GDM1 (cell line): ENCODE data around the gene SLC2A11.
A peak's percentile ranks its signal among the peaks of the same experiment; 100 is the strongest.

ENCODE experiments used
- DNase-seq: peaks from one replicate; lab custom pipeline; 2025; lab: John Stamatoyannopoulos, UW

The SLC2A11 gene

DNA sequence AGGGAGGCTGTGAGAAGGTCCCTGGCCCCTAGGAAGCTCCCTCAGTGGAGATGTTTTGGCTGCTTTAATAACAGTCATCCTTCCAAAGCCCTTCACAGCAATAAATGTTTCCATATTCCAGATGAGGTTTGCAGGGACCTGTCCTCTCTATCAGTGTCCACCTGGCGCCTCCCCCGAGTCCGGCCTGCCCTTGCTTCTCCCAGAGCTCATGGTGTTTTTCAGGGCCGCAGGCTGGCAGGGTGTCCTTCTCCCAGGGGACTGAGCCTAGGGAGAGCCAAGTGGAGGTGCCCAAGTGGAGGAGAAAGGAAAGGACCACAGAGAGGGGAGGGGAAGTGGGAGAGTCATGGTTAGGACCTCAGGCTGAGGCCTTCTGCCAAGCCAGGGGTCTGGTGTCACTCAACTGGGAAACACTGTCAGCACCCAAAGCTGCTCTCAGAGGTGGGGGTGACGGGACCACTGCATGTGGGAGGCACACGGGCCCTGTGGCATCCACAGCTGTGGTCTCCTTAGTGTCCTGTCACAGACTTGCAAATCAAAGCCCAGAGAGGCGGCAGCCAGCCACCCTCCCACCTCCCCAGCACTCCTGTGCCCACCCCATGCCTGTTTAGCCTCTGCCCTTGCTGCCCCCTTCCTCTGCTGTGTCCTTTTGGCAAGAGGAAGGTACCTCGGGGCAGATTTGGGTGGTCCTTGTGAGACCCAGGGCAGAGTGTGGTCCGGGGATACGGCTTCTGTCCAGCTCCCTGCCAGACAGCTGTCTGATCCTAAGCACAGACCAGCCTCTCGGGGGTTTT lies 25.3 kb upstream of the SLC2A11 start:
- DNase-seq, result no peak

- no peak for DNase-seq
Measured at GRCh38 chr22:23833017-23833751, 24.5 kb upstream of the SLC2A11 start.

- no peak for DNase-seq
Measured at GRCh38 chr22:23833911-23834317, 23.8 kb upstream of the SLC2A11 start.

- DNase-seq, result no peak
Measured at GRCh38 chr22:23834406-23834792, 23.3 kb upstream of the SLC2A11 start.

- no peak for DNase-seq
Measured at GRCh38 chr22:23834793-23835483, 22.7 kb upstream of the SLC2A11 start.

- DNase-seq, result no peak
Measured at GRCh38 chr22:23835484-23836144, 22.1 kb upstream of the SLC2A11 start.

- DNase-seq, result no peak
Measured at GRCh38 chr22:23836281-23836680, 21.4 kb upstream of the SLC2A11 start.

DNA sequence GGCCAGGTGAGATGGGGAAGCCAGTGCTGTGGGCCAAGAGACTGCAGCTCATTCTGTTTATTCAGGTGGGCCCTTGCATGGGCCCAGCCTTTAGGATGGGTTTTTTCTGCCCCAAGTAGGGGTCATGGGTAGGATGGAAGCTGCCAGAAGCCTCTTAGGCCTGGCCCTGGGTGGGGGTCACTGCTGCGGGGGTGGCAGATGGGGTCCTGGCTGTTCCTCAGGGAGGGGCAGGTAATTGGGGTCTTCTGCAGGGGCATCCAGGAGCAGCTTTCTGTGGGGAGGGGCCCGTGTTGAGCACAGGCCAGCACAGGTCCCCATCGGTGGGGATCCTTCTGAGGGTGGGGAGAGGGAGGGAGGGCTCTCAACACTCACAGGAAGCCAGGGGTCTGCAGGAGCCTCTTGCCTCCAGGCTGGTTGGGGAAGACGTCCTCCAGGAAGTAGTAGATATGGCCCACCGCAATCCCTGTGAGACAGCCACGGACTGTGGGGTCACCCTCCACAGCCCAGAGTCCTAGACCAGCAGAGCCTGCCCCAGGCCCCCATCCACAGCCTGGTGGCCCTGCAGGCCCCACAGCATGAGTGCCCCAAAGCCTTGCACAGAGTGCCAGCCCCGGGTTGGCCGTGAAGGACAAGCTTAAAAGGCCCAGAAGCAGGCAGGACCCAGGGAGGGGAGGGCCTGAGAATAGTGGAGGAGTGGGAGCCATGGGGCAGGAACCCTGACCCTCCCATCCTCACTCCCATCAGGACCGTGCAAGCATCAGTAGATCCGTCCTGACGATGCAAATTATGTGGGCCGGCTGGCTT lies 20.8 kb upstream of the SLC2A11 start:
- DNase-seq, result no peak

- no peak for DNase-seq
Measured at GRCh38 chr22:23837496-23837859, 20.2 kb upstream of the SLC2A11 start.

- DNase-seq, result no peak
Measured at GRCh38 chr22:23837911-23838680, 19.6 kb upstream of the SLC2A11 start.

GRCh38 chr22:23838681-23839468 lies 18.8 kb upstream of the SLC2A11 start, which contains the start of gene DERL3:
DERL3 (minus strand) TSS chr22:23839006; CDS start chr22:23838987, 19 bp downstream.
- DNase-seq, result peak; percentile 100

GRCh38 chr22:23840026-23840425 lies 17.6 kb upstream of the SLC2A11 start:
- no peak for DNase-seq

DNA sequence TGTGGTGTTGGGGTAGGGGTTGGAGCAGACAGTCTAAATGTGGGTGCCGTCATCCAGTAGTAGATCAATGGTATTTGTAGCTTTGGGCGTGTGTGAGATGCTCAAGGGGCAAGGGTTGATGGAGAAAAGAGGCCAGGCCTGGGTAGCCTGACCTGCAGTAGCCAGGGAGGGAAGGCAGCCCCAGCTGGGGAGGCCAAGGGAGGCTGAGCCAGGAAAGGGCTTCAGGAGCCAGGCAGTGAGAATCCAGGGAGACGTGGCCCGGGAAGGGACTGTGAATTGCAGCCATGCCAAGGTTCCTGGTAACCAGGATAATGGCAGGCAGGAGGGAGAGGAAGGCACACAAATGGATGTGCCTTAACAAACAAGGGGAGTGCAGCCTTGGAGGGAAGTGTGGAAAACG lies 16.4 kb upstream of the SLC2A11 start:
- DNase-seq, result no peak

DNA sequence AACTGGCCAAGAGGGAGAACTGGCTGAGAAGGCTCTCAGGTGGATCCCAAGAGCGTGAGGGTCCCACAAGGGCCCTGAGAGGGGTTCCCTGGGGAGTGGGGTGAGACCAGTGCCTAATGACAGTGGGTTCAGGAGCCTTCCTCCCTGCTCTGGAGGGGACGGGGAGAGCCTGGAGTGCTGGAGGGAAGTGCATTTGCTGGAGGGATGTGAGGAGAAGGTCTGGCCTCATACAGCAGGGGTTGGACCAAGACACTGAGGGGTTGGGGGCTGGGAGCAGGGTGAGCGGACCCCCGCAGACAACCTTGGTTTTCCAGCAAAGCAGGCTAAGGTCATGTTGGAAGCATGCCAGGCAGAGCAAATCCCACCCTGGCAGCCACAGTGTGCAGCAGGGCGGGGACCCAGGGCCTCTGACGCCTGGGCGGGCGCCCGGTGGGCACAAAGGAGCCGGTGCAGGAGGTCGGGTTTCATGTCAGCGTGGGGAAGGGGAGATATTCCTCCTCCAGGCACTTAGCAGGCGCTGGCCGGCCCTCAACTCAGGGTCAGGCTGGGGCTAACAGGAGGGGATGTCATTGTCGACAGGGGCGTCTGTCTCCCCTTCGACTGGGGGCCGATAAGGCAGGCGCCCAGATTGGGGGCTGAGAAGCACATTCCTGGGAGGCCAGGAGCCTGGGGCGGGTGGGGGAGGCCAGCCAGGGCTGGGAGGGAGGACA lies 15.8 kb upstream of the SLC2A11 start:
- DNase-seq, result no peak

DNA sequence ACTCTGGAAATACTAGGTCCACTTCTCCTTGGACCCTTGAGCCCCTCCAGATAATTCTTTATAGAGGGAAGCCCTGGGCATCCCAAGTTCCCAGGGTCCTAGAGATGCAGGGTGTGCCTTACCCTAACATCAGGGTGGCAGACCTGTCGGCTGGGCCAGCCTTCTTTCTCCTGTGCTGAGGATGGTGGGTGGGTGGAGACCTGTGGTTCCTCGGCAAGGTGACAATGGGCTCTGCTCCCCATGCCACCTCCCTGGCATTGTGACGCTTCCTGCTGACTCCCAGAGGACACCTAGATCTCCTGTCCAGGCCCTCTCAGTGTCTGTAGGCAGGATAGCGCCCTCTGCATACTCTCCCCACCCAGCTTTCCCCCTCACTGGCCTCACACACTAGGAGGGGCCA lies 15.1 kb upstream of the SLC2A11 start:
- DNase-seq, result no peak

- DNase-seq, result no peak
Measured at GRCh38 chr22:23844739-23845202, 12.9 kb upstream of the SLC2A11 start.

- no peak for DNase-seq
Measured at GRCh38 chr22:23845265-23846080, 12.2 kb upstream of the SLC2A11 start.

DNA sequence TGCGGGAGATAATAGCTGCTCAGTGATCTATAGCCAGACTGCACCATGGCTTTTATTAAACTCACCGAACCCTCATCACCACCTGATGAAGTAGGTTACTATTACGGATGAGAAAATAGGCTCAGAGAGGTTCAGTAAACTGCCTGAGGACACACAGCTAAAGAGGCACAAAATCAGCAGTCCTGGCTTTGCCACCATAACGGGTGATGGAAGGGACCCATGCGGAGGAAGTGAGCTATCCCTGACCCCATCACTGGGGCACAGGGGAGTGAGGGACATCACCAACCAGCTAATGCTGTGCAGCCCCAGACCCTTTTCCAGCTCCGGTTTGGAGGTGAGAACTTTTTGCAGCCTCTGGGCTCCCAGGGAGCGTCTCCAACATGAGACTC lies 11.6 kb upstream of the SLC2A11 start:
- DNase-seq, result no peak
